Cortex of kidney (tissue), 1 donor: ENCODE measurements around the gene RAB9A.
"Not testable (repeated sequence)": the region's sequence is repeated elsewhere in the genome, so short reads cannot be mapped to it uniquely, and the experiment has no call there.

Experiments
- DNase-seq: peaks from one replicate; lab custom pipeline; 2025; lab: John Stamatoyannopoulos, UW

The RAB9A gene

DNA sequence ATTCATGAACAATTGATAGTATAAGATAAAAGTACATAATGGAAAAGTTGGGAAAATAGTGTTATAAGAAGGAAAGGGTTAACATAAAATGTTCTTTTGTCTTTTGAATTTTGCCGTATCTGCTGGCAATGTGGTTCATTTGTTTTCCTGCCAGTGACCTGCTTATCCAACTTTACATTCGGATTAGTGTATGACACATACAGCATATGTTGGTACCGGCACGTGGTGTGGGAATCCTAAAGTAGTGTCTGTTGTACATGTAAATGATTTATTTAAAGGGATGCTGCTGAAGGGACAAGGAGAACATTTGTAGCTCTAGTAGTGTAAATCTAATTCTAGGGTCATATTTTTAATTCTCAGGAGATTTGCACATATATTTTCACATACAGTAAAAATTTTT lies 11.5 kb downstream of the RAB9A start:
- no peak for DNase-seq

DNA sequence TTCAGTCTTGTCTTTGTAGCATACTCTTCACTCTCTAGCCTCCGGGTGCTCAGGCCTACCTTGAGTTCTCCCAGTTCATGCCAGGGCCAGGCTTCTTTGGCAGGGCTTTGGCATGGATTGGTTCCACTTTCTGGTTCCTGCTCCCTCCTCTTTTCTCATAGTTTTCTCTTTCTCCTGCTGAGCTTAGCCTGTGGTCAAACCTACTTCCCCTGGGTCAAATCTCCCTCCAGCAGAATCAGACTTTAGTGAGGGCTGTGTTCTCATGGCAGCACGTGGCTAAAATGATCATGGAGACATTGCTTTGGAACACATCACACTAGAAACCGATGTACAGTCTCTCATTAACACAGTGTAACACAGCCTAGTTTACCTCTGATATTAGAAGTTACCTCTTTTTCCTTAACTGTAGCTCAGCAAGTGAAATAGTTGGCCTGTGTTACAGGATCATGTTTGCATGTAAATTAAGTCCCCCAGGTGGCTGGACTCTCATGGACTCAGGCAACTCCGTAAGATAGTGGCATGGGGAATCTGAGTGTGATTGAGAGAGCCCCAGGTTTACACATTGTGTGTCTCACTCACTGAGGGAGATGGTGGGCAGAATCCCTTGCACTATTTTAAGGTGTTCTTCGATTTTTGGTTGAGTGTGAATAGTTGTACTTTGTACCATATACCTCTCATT lies 13.3 kb downstream of the RAB9A start:
- DNase-seq: no peak

DNA sequence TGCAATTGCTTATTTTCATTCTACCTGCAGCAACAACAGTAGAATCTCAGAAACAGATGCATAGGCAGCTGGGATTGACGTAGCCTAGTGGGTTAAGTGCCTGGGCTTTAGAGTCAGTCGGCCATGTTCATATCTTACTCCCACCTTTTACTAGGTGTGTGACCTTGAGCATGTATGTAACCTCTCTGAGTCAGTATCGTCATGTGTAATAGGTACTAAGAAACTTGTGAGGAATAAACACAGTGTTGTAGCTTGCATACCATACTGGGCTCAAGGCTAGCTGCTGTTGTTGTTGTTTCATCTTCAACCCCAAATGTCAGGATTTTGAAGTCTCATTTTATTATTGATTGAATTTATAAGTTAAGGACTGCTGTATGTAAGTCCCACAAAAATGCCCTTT lies 14.2 kb downstream of the RAB9A start:
- no peak for DNase-seq

DNA sequence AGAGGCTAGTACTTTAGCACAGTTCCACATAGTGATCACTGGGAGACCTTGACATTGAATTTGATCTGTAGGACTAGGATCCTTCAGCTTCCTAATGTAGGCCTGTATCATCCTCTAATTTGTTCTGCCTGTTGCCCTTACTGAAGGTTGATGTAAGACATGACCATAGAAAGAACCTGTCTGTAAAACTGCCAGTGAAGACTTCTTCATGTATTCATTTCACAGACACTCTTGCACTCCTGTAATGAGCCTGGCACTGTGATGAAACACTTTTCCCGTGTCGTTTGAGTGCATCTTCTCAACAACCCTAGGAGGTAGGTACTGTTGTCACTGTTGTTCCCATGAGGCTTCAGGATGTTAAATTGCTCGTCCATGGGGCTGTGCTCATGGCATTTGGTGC lies 14.7 kb downstream of the RAB9A start:
- DNase-seq: no peak

DNA sequence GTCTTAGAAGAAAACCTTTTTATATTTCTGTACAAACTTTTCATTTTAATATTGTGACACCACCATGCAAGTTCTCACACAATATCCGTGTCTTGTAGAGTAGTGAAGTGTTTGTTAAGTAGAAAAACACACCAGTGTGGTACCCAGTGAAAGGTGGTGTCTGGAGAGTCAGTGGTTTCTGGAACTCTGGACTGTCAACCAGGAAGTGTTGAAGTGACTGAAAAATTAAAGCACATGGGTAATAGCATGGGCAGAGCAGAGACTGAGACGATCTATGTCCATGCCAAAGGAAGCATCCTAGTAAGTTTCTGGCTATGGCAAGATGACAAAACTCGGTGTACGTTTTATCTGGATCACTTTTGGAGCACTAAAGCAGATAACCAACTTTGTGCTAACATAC lies 22.2 kb downstream of the RAB9A start:
- DNase-seq: no peak

DNA sequence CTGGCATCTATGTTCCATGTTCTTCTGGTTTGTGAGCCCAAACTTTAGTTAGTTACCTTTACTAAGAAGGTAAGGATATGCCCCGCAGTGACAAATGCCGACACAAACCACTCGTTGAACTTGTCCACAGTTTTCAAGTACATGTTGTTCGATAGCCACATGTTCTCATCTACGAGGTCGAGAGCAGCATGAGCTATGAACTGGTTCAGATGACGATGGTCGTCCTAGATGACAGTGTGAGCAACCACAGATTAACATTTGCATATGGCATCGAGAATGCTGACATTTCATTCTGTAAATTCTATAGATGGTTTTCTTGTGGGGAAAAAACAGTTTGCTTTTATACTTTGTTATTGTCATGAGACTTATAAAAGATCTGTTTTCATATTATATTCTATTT lies 27.5 kb downstream of the RAB9A start:
- DNase-seq: no peak

DNA sequence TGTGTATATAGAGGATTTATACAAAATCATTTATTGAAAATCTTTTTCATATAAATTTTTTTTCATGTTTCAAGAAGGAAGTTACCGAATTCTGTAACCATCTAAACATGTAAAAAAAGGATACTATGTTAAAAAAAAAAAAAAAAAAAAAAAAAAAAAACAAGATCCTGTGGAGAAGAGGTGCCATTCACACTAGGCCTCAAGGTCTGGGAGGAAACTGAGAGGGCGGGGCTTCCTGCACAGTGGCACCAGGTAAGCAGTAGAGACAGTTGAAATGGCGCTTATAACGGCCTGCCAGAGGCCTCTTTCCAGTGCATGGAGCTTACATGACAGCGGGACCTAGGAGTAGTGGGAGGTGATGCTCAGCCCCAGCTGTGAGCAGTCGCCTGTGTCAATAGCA lies 28.0 kb downstream of the RAB9A start:
- DNase-seq: no peak

DNA sequence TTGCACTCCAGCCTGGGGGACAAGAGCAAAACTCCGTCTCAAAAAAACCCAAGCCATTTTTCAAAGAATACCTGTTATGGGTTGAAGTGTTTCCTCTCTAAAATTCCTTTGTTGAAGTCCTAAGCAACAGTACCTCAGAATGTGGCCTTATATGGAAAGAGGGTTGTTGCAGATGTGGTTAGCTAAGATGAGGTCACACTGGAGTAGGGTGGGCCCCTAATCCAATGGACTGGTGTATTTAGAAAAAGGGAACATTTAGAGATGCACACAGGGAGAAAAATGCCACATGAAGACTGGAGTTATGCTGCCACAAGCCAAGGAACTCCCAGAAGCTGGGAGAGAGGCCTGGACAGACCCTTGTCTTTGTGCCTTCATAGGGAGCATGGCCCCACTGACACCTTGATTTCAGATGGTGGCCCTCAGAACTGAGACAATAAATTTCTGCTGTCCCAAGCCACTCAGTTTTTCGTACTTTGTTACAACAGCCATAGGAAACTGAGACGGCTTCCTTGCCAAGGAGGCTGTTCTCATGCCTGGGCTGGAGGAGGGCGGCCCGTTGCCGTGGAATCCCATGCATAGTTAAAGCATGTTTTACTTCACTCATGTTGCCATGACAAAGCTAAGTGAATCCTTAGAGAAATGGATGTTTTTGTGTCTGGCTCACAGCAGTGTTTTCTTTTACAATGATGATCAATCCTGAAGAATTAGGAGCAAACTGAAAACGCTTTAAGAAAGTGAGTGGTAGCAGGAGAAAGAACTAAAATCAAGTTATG lies 29.0 kb downstream of the RAB9A start:
- DNase-seq: no peak

DNA sequence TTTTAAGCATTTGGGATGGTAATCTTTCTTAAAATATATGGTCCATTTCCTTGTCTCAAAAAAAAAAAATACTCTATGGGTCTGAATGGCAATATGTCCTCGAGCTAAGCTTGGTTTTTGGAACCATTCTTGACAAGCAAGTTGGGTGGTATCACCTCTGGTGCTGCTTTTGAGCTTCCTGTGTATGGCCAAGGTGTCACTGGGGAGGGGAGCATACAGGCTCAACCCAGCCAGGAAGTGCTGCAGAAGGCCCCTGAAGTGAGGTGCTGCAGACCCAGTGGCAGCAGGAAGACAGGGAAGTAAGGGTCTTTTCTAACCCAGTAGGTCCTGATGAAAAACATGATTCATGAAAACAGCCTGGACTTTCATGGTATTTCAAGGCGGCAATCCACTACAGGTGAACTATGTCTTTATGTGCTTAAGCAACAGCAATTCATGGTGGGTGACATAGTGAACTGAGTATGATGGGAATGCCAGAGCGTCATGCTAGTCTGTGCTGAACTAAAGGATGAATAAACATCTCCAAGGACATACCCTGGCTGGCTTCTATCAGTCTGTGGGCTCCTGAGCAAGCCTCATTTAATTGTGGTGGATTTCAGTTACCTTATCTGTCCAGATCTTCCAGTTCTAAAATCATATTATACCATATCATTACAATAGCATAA lies 30.4 kb downstream of the RAB9A start:
- DNase-seq: no peak

DNA sequence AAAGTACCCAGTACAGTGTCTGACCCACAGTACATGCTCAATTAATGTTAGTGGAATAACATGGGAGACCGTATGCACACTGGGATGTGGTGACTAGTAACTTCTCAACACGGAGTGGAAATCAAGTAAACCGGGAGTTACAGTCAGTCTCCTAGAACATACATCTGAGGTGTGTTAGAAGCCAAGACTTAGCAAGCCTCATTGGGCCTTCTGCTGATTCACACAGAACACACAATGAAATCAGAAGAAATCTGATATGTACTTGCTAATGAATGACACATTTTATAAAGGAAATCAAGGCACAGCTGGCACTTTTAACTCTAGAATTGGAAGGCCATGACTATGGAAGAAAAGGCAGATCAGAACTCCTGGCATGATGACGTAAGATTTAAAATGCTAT lies 32.4 kb downstream of the RAB9A start:
- DNase-seq: no peak

DNA sequence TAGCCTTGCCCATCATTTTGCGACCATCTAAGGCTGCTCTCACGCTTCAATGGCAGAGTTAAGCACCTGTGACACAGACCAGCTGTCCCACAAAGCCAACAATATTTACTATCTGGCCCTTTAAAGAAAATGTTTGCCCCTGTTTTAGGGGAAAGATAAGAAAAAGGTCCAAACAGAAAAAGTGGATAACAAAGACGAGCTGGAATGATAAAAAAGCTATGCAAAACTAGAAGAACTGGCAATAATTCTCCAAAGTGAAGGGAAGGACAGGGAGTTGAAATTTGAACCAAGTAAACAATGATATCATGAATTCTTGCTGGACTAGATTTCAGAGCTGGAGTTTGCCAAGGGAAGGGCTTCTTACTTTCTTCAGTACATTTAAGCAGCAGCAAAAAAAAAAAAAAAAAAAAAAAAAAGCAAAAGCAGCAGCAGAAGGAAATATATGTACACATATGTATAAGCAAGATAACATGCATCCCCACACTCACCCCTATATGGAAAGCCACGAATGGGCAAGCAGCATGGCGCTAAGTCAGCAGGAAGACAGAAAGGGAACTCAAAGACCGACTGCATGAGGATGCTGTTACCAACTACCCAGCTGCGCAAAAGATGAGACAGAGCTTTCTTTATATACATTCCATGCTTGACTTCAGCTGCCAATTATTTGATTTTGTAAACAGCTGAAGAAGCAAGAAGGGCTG lies 33.0 kb downstream of the RAB9A start:
- DNase-seq: no peak

DNA sequence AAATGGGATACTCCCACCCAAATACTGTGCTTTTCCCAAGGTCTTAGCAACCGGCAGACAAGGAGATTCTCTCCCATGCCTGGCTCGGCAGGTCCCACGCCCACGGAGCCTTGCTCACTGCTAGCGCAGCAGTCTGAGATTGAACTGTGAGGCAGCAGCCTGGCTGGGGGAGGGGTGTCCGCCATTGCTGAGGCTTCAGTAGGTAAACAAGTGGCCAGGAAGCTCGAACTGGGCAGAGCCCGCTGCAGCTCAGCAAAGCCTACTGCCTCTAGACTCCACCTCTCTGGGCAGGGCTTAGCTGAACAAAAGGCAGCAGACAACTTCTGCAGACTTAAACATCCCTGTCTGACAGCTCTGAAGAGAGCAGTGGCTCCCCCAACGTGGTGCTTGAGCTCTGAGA lies 36.0 kb downstream of the RAB9A start:
- not testable (repeated sequence) for DNase-seq

DNA sequence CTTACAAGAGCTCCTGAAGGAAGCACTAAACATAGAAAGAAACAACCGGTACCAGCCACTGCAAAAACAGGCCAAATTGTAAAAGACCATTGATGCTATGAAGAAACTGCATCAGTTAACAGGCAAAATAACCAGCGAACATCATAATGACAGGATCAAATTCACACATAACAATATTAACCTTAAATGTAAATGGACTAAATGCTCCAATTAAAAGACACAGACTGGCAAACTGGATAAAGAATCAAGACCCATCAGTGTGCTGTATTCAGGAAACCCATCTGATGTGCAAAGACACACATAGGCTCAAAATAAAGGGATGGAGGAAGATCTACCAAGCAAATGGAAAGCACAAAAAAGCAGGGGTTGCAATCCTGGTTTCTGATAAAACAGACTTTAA lies 37.7 kb downstream of the RAB9A start:
- not testable (repeated sequence) for DNase-seq

DNA sequence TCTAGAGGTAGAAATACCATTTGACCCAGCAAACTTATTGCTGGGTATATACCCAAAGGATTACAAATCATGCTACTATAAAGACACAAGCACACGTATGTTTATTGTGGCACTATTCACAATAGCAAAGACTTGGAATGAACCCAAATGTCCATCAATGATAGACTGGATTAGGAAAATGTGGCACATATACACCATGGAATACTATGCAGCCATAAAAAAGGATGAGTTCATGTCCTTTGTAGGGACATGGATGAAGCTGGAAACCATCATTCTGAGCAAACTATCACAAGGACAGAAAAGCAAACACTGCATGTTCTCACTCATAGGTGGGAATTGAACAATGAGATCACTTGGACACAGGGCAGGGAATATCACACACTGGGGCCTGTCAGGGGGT lies 41.6 kb downstream of the RAB9A start:
- not testable (repeated sequence) for DNase-seq

DNA sequence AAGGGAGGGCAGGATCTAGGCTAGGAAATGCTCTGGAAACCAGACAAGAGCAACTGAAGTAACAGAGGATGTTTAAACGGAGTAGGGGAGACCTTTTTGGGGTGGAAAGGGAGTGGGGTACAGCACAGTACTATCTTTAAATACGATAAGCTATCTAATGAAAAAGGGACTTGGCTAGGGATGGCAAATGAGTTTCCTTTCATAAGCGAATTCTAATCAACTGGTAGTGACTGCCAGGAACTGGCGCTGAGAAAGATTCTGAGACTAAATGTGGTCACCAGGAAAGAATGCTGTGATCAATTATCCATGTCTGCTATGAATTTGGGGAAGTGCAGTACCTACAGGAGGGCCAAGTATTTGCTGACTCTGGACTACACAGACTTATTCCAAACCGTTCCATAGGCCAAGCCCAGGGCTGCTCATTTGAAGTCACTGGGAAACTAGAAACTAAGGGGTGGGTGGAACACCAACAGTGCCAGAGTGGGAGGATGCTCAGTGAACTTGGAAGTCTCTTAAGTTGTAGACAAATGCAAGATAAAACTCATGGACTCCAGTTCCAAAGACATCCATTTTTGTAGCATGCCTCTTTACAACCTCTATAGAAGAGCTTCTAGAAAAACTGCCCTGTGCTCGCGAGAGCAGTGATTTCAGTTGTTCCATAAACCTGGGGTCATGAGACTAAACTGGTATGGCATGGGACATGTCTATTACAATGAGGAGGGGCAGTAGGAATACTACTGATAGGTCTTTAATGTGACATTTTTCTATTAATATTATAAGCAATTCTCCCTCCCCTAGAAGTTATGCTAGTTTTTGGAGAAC lies 43.5 kb downstream of the RAB9A start:
- DNase-seq: no peak

DNA sequence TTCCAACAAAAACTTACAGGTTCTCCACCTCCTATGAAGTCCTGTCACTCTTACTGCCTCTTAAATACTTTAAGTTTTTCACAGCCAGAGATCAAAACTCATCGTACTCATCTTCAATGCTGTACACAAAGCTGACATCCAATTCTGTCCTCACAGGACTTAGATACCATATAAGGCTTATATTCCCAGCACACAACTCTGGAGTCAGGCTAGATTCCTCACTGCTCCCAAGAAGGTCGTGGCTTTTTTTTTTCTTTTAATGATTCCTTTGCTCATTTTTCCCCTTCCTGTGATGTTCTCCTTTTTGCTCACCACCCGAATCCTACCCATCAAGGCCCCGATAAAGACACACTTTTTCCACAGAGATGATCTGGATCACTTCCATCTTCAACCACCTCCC lies 44.6 kb downstream of the RAB9A start:
- DNase-seq: no peak

DNA sequence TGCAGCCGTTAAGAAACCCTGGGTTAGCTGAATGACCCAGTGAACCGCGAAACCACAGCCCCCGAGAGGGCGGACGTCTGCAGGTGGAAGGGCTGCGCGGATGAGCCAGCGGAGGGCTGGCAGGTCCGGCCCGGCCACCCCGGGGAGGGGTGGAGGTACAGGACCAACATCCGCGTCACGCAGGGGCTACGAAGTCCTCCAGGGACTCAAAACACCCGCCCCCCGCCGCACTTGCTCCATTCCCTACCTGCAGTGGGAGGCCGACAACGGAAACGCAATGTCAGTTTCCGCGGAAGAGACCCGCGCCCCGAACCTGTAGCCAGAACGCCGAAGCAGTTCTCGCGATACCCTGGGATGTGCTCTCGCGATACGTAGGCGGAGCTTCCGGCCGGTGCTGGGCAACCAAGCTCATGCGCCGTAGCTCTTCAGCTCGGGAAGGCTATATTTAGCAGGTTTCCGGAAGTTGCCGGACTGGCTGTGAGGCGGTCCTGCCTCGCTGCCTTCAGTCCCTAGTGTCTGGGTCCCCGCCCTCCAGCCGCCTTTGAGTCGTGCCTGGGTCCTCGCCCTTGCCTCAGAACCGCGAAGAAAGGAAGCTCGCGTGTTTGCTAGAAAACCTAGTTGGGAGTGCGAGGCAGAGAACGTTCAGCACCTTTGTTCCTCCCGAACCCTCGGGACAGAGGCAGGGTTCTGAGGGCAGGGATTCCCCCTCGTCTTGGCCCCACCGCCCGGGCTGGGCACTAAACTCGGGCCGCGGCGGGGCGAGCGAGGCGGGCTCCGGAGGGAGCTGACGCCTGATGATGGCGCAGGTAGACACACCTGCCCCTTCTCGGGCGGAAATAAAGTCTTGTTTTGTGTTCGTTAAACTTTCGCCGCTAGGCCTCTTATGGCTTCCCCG lies 45.6 kb downstream of the RAB9A start, which contains the start of the genes OFD1 and TRAPPC2:
Gene OFD1 (plus strand): TSS at position 471 of the 895 bp plus-strand sequence. CDS start 324 bp downstream, at position 795.
Gene TRAPPC2 (minus strand): TSS at position 343 of the 895 bp plus-strand sequence. CDS start 14,657 bp downstream, outside the sequence.
- peak; percentile 22 for DNase-seq

DNA sequence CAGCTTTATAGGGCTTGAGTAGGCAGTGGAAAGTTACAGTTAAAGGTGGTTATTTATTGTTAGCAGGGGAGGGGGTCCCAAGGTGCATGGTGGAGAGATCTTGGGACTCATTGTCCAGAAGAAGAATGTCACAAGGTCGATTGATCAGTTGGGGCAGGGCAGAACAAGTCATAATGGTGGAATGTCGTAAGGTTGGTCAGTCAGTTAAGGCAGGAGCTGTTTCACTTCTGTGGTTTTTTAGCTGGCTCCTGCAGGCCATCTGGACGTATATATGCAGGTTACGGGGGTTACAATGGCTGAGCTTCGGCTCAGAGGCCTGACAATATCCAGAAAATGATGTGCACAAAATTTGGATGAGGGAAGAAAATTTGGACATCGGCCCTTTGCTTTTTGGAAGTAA lies 52.8 kb downstream of the RAB9A start:
- DNase-seq: no peak

DNA sequence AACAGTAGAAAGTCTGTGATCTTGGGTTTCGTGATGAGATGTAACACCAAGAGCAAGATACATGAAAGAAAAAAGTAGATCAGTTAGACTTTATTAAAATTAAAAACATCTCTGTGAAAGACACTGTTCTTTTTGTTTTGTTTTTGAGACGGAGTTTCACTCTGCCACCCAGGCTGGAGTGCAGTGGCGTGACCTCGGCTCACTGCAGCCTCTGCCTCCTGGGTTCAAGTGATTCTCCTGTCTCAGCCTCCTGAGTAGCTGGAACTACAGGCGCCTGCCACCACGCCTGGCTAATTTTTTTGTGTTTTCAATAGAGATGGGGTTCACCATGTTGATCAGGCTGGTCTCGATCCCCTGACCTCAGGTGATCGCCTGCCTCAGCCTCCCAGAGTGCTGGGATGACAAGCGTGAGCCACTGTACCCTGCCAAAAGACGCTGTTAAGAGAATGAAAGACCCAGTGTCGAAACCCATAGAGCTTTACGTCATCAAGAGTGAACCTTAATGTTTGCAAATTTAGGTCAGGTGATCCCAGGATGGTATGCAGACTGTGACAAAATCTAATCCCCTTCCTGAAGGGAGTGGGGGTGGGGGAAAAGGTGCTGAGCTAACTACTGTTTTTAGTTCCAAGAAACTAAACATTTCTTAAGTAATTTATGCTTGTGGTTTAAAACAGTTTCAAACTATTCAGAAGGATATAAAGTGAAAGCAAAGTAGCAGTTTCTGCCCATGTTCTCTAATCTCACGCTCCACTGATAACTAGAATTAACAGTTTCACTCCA lies 53.7 kb downstream of the RAB9A start:
- DNase-seq: no peak

DNA sequence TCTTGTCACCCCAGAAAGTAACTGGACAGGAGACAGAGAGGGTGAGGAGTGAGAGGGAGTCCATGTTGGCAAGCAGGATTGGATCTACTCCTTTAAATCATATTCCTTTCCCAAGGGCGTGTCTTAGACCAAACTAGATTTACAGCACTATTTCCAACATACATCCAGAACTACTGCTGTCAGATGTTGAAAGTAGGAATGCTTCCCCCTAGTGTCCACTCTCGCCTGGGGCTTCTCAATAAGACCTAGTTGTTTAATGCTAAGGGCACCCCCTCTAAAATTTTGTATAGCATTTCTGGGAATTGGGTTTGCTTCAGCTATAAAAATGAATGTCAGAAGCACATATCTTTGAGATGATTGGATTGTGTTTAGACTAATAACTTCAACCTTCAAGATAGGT lies 58.9 kb downstream of the RAB9A start:
- no peak for DNase-seq
